ENCODE results near the gene NFASC. TPM values are rescaled to one million over a fixed set of nuclear protein-coding genes. Genes with fewer than 3 reads are reported as not detected.
A peak's percentile ranks its signal among the peaks of the same experiment; 100 is the strongest.

NFASC gene
- total RNA-seq (10 to 100 TPM in 8 of 9 donors, 1 to 10 TPM in 1; 4.8 to 76.7 (median 47.3) TPM), polyA plus RNA-seq (10 to 100 TPM; 15.0 to 56.2 (median 24.6) TPM)
- long read RNA-seq, donor 1: 0 reads
- long read RNA-seq, donor 2: 0 reads
- long read RNA-seq, donor 3, full-length matches to known transcripts: 2 of 2 reads
- long read RNA-seq, donor 3, partial matches to known transcripts: 0 of 2 reads
- long read RNA-seq, donor 3, other reads (novel, unspliced or antisense): 0 of 2 reads
- long read RNA-seq, donor 4, partial matches to known transcripts: 1 of 3 reads
- long read RNA-seq, donor 4, other reads (novel, unspliced or antisense): 2 of 3 reads
- long read RNA-seq, donor 5, transcript NFASC-205 (16 exons, 2,462 nt): major isoform, 5 of 31 reads
- long read RNA-seq, donor 5, partial matches to known transcripts: 0 of 31 reads
- long read RNA-seq, donor 5, other reads (novel, unspliced or antisense): 26 of 31 reads
- long read RNA-seq, donor 6, partial matches to known transcripts: 1 of 5 reads
- long read RNA-seq, donor 6, other reads (novel, unspliced or antisense): 3 of 5 reads
- long read RNA-seq, donor 7: 0 reads
- long read RNA-seq, donor 8: 0 reads
- long read RNA-seq, donor 9, full-length matches to known transcripts: 1 of 1 reads
- long read RNA-seq, donor 9, partial matches to known transcripts: 0 of 1 reads
- long read RNA-seq, donor 9, other reads (novel, unspliced or antisense): 0 of 1 reads
- long read RNA-seq, donor 10: 0 reads

- intact Hi-C loops (cut with DNase I): no loop called here
These were observed at the start of gene NFASC for GRCh38 chr1:204870160-204870912. TSS of gene NFASC (plus strand) at chr1:204870862. CDS start at chr1:204944316, 73,454 bp downstream.

GRCh38 chr1:204821476-204821875 is 49.2 kb upstream of the NFASC start:
- no peak for DNase-seq
- H3K27me3 ChIP-seq: no peaks in the 10 kb centered on the region
- no peak overlapping the region for H3K4me3 ChIP-seq
- TF ChIP-seq CTCF (IDR thresholded peaks at IDR 0.05) (no peak), POLR2A (IDR thresholded peaks at IDR 0.05) (no peak)
- intact Hi-C loops (cut with DNase I): no loop called here
- no peaks in the 10 kb centered on the region for H3K9me3 ChIP-seq (replicated peaks in 1 of 3)
- peaks cover 0 to 26% of the 10 kb centered on the region in 2 donors for H3K4me1 ChIP-seq (replicated peaks in 1 of 2)
- 26 to 38% (median 37%) methylated on average over 5 of the region's 5 CpGs for WGBS, 4 donors
- H3K27ac ChIP-seq: peak overlapping the region in 2 of 5 donors; percentile 11 to 62
- no peaks in the 10 kb centered on the region for H3K36me3 ChIP-seq (replicated peaks in 1 of 2)

More at GRCh38 chr1:204870160-204870912, at the start of gene NFASC:
- Histone ChIP-seq H3K4me1 (replicated peaks in 1 of 2) (peaks cover 0 to 13% of the 10 kb centered on the region in 2 donors), H3K4me3 (no peak within 1 kb of the TSS), H3K36me3 (replicated peaks in 1 of 2) (no peaks in the 10 kb centered on the region), H3K27me3 (no peaks in the 10 kb centered on the region), H3K9me3 (replicated peaks in 1 of 3) (no peaks in the 10 kb centered on the region), H3K27ac (peak within 1 kb of the TSS in 2 of 5 donors; percentile 49 to 77)
- WGBS, 4 donors: 73 to 86% (median 79%) methylated on average over 15 to 19 of the region's 19 CpGs
- DNase-seq: peak in 1 of 7 donors; percentile 51
- TF ChIP-seq POLR2A (IDR thresholded peaks at IDR 0.05): no peak
- TF ChIP-seq CTCF (IDR thresholded peaks at IDR 0.05): no peak

- no peak for DNase-seq
- Histone ChIP-seq H3K27me3 (no peaks in the 10 kb centered on the region), H3K27ac (peak overlapping the region in 2 of 5 donors; percentile 11 to 20), H3K9me3 (replicated peaks in 1 of 3) (no peaks in the 10 kb centered on the region), H3K4me1 (replicated peaks in 1 of 2) (peaks cover 0 to 26% of the 10 kb centered on the region in 2 donors), H3K4me3 (no peak overlapping the region), H3K36me3 (replicated peaks in 1 of 2) (no peaks in the 10 kb centered on the region)
- 75 to 84% (median 83%) methylated on average over 4 of the region's 4 CpGs for WGBS, 4 donors
- TF ChIP-seq POLR2A (IDR thresholded peaks at IDR 0.05) (no peak), CTCF (IDR thresholded peaks at IDR 0.05) (no peak)
- intact Hi-C loops (cut with DNase I): no loop called here
These were observed 48.7 kb upstream of the NFASC start for GRCh38 chr1:204821924-204822323.

- TF ChIP-seq CTCF (IDR thresholded peaks at IDR 0.05) (no peak), POLR2A (IDR thresholded peaks at IDR 0.05) (no peak)
- H3K27me3 ChIP-seq: no peaks in the 10 kb centered on the region
- intact Hi-C loops (cut with DNase I): no loop called here
- no peak overlapping the region for H3K27ac ChIP-seq
- WGBS, 4 donors: 52 to 59% (median 55%) methylated on average over 4 of the region's 4 CpGs
- no peaks in the 10 kb centered on the region for H3K36me3 ChIP-seq (replicated peaks in 1 of 2)
- no peaks in the 10 kb centered on the region for H3K9me3 ChIP-seq (replicated peaks in 1 of 3)
- peaks cover 0 to 4% of the 10 kb centered on the region in 2 donors for H3K4me1 ChIP-seq (replicated peaks in 1 of 2)
- DNase-seq: no peak
- no peak overlapping the region for H3K4me3 ChIP-seq
These were observed 43.7 kb upstream of the NFASC start for GRCh38 chr1:204826970-204827369.

All from adrenal gland (tissue), 19 donors.